CD1c-positive myeloid dendritic cell (primary cell): ENCODE measurements around the gene GNA12.
"Not testable (repeated sequence)": the region's sequence is repeated elsewhere in the genome, so short reads cannot be mapped to it uniquely, and the experiment has no call there.

ENCODE experiments used
- DNase-seq: peaks from one replicate; pipeline ENCODE4 v3.0.0-alpha.2; 2016; ENCODE audit errors: extremely low spot score

Gene GNA12

DNA sequence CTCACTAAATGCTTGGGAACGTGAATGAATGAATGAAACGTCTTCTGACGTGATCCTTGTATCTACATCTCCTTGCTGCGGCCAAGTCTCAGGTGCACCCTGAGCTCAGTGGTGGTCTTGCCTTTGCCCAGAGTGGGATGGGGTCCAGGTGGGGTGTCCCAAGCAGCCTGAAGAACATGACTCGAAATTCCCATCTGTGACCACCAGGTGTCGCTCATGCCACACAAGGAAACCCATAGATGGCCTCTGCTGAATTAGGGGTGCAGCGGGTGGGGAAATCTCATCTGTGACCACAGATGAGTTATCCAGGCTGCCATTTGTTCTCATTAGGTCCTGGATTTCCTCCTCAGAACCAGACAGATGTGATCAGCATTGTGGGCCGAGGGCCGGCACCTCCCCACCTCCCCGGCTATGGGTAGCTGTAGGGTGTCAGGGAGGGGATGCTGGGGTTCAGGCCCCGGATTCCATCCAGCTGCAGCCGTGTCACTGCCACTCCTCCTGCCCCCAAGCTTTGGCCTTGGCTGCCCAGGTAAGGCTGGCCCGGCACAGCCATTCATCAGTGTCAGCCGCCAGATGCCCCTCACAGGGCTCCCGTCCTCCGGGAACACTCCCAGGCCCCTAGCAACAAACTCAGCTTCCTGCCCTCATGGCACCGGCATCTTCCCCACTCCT is 21.0 kb upstream of the GNA12 start:
- DNase-seq = peak; percentile 72

DNA sequence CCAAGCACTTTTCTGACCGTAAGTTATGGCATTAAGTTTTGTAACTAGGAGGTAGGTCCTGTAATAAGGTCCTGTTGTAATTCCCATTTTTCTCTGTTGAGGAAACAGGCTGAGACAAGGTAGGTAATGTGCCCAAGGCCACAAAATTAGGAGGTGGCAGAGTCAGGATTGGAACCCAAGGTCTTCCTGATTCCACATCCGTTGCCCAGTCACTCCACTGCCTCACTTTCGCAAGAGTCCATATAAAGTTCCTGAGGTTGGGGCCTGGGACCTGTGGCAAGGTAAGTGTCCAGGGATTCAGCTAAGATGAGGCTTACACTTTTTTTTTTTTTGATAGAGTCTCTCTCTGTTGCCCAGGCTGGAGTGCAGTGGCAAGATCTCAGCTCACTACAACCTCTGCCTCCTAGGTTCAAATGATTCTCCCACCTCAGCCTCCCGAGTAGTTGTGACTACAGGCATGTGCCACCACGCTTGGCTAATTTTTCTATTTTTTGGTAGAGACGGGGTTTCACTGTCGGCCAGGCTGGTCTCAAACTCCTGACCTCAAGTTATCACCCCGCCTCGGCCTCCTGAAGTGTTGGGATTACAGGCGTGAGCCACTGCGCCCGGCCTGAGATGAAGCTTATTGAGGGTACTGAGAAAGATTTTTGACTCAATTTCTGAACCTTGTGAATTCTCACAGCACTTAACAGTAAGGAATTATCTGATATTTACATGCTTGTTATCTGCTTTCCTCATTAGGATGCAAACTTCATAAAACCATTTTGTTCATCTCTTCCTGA is 20.3 kb upstream of the GNA12 start:
- DNase-seq = no peak

DNA sequence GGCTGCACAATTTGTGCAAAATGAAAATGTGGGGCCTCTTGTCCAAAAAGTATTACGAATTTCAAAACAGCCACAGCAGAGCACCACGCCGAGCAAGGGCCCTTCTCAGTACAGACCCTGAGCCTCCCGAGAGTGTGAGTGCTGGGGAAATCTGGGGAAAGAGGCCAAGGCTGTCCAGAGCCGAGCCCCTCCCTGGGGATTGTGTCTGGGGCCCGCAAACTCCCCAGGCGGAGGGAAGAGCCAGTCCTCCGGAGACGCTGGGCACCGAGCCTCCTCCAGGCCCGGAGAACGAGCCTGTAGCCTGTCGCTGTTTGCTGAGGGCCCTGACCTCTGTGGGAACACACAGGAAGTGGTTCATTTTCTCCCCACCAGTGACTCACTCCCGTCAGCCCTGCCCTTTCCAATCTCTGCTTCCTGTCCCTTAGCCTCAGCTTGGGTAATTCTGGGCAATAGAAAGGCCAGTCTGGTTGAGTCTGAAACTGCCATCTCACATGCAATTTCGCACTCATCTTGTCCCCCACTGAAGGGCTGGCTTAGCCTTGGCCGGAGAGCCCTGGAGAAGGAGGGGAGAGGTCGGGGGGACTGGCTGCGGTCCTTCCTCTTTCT is 19.5 kb upstream of the GNA12 start:
- peak; percentile 92 for DNase-seq

DNA sequence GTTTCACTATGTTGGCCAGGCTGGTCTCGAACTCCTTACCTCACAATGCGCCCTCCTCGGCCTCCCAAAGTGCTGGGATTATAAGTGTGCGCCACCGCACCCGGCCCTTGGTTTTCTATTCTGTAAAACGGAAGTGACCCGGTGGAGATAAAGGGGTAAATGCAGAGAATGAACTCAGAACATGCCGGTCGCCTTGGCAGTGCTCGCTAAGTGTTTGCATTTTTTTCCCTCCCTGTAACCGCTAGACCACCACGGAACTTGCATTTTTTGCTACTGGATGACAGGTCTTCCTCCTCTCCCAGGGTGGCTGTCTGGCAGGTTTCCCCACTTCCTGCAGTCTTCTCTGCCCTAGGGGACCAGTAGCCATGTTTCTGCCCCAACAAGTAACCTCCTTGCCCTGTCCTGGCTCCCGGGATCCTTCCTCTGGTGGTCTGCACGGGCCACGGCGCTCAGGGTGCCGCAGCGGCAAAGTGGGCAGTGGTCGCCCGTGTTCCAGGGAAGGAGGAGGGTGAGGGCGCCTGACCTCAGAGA is 18.8 kb upstream of the GNA12 start:
- peak; percentile 24 for DNase-seq

DNA sequence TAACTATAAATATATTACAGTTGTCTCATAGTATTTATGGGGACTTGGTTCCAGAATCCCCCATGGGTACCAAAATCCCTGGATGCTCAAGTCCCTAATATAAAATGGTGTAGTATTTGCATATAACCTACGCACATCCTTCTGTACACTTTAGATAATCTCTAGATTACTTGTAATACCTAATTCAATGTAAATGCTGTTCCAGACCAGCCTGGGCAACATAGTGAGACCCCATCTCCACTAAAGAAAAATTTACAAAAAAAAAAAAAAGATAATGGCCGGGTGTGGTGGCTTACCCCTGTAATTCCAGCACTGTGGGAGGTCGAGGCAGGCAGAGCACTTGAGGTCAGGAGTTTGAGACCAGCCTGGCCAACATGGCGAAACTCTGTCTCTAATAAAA is 17.4 kb upstream of the GNA12 start:
- DNase-seq = no peak

DNA sequence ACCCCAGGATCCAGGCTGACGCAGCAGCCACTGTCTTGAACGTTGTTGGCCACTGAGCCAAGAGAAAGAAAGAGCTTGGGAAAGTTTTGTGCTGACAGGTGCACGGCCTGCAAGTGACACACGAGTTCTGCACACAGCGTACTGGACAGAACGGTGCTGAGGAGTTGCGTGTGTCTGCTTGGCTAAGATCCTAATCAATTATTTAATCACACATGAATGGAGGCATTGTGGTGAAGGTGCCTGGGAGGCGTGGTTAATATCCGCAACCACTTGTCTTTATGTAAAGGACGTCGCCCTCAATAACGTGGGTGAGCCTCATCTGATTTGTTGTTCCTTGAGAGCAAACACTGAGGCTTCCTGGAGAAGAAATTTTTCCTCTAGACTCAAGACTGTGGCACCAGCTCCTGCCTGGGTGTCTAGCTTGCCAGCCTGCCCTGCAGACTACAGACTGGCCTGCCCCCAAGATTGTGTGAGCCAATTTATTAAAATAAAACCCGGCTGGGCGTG is 16.6 kb upstream of the GNA12 start:
- DNase-seq = no peak

DNA sequence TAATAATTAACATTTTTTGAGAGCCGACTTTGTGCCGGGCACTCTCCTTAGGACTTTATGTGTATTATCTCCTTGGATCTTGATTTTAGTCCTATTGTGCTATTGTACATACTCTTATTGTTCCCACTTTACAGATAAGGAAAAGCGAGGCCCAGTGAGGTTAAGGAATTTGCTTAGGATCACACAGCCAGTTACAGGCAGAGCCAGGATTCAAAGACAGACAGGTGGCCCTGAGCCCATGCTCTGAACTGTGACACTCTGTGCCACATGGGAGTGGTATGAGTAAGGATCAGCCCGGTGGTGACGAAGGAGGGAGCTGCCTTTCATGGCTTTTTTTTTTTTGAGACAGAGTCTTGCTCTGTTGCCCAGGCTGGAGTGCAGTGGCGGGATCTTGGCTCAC is 15.8 kb upstream of the GNA12 start:
- DNase-seq = no peak

DNA sequence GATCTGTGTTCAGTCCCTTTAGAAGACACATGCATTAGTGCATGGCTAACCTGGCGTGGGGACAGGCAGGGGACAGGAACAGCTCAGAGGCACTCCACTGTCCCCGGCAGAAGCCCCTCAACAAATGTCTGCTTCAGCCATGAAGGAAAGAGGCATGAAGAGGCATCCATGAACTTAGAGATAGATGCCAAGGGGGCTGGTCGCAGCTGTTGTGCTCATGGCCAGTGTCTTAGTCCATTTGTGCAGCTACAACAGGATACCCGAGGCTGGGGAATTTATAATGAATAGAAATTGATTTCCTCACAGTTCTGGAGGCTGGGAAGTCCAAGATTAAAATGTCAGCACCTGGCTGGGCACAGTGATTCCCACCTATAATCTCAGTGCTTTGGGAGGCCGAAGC is 14.5 kb upstream of the GNA12 start:
- DNase-seq = no peak

DNA sequence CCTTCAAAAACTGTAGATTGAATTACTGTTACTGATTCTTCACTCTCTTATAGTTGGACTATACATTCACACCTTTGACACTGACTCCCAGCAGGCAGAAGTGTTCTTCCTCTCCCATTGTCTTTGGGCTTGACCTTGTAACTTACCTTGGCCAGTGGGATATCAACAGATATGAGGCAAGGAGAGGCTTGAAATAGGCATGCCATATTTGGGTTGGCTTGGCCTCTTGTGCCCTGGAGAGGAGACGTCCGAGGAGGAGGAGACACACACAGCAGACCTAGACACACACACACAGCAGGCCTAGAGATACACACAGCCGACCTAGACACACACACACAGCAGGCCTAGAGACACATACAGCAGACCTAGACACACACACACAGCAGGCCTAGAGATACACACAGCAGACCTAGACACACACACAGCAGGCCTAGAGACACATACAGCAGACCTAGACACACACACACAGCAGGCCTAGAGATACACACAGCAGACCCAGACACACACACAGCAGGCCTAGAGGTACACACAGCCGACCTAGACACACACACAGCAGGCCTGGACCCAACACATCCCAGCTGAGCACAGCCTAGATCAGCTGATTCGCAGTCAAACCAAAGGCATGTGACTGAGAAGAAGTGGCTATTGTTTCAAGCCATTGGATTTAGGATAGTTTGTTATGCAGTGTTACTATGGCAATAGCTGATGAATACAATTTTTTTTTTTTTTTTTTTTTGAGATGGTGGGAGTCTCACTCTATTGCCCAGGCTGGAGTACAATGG is 12.5 kb upstream of the GNA12 start:
- DNase-seq = no peak

DNA sequence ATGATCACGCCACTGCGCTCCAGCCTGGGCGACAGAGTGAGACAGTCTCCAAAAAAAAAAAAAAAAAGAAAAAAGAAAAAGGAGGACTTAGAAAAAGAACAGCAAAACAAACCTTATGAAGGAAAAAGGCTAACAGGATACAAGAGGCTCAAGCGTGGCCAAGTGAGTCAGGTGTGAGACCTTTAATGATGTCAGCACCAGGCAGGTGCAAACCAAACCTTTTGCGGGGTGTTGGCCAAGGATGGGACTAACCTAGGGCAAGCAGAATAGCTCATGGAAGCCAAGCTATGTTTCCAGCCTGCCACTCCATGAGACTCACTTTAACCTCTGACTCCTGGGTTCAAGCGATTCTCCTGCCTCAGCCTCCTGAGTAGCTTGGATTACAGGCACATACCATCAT is 11.3 kb upstream of the GNA12 start:
- DNase-seq = no peak

DNA sequence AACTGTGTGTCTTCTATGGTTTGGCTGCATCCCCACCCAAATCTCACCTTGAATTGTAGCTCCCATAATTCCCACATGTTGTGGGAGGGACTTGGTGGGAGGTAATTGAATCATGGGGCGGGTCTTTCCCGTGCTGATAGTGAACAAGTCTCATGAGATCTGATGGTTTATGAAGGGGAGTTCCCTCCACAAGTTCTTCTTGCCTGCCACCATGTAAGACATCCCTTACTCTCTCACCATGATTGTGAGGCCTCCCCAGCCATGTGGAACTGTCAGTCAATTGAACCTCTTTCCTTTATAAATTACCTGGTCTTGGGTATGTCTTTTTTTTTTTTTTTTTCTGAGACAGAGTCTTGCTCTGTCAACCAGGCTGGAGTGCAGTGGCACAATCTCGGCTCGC is 9.4 kb upstream of the GNA12 start:
- DNase-seq = not testable (repeated sequence)

DNA sequence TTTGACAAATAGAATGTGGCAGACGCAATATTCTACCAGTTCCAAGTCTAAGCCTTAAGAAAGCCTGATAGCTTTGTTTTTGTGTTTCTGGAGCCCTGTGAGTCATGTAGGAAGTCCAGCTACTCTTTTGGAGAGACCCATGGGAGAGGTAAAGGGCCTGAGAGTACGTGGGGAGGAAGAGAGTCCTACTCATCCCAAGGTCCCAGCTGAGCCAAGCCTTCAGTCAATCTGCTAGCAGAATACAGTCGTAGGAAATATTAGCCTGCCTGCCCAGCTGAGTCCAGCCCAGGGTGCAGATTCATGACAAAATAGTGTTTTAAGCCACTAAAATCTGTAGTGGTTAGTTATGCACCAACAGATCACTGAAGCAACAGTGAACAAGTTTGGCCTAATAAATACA is 9.0 kb upstream of the GNA12 start:
- DNase-seq = no peak

DNA sequence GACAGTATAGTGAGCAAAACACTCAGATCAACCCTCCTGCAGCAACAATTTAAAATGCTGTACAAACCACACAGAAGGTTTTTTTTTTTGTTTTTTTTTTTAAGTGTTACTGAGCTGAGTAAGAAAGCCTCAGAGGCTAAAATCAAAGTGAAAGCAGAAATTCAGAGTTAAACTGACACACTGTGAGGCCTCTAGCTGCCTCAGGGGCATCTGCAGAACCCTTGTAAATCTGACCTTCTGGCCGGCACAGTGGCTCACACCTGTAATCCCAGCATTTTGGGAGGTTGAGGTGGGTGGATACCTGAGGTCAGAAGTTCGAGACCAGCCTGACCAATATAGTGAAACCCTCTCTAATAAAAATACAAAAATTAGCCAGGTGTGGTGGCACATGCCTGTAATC is 7.4 kb upstream of the GNA12 start:
- DNase-seq = no peak

DNA sequence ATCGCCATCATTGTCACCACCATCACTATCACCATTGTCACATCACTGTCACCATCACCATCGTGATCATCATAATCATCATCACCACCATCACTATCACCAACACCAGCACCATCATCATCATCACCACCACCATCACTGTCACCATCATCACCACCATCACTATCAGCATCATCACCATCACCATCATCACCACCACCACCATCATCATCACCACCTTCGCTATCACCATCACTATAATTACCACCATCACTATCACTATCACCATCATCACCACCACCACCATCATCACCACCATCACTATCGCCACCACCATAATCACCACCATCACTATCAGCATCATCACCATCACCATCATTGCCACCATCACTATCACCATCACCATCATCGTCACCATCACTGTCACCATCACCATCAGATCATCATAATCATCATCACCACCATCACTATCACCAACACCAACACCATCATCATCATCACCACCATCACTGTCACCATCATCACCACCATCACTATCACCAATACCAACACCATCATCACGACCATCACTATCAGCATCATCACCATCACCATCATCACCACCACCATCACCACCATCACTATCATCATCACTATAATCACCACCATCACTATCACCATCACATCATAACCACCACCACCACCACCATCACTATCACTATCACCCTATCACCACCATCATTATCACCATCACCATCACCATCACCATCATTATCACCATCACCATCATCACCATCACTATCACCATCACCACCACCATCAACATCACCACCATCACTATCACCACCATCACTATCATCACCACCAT is 6.0 kb upstream of the GNA12 start:
- DNase-seq = no peak

DNA sequence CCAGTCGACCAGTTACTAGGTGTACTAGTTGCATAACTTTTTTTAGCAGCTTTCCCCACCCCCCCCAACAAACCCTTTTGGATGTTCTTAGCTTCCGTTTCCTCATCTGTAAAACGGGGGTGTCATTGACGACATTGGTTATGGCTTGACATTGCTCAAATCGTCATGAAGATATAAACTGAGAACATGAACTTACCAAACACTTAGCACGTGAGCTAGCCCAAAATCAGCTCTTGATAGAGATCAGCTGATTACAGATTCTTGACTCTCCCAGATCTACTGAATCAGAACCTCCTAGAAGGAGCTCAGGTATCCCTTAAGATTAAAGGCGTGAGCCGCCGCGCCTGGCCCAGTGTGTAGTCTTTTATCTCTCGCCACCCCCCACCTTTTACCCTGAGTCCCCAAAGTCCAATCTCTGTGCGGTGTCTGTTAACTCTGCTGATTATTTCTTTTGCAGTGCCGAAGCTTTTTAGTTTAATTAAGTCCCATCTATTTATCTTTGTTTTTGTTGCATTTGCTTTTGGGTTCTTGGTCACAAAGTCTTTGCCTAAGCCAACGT is 1.0 kb upstream of the GNA12 start:
- peak; percentile 45 for DNase-seq

DNA sequence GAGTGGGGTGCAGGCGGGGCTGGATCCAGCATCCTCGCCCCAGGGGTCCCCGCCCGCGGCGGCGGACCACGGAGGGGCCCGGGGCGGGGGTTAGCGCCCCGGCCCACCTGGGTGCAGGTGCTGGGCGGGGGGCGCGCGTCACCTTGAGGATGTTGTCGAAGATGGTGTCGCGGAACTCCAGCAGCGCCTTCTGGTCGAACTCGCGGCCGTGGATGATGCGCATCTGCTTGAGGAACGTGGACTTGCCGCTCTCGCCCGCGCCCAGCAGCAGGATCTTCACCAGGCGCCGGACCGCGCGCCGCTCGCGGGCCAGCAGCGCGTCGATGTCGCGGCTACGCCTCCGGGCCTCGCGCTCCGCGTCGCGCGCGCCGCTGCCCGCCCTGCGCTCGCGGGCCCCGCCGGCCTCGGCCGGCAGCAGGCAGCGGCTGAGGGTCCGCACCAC is 376 bp downstream of the GNA12 start:
- DNase-seq = peak; percentile 67

DNA sequence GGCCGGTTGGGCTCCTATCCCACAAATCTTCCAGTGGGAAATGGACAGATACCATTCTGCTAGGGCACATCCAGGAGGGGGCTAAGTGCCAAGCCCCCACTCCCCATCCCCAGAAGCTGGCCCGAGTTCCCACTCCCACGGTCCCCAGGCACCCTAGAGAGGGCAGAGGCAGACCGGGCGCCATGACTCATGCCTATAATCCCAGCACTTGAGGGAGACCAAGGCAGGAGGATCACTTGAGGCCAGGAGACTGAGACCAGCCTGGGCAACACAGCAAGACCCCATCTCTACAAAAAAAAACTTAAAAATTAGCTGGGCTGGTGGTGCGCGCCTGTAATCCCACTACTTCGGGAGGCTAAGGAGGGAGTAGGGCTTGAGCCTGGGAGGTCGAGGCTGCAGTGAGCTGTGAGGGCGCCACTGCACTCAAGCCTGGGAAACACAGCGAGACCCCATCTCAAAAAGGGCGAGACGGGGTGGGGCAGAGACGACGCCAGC is 870 bp downstream of the GNA12 start:
- DNase-seq = no peak

DNA sequence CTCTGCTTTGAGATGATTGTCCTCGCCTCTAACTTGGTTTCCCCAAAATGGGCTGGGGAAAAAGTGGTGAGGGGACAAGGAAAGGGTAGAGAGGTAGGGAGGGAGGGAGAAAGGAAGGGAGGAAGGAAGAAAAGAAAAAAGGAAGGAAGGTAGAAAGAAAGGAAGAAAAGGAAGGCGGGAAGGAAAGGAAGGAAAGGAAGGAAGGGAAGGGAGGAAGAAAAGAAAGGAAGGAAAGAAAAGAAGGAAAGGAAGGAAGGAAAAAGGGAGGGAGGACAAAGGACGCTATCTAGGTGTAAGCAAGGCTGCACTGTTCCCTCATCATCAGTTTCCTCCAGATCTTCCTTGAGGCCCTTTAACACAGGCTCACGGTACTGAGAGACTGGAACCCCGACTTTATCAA is 2.2 kb downstream of the GNA12 start:
- DNase-seq = no peak

DNA sequence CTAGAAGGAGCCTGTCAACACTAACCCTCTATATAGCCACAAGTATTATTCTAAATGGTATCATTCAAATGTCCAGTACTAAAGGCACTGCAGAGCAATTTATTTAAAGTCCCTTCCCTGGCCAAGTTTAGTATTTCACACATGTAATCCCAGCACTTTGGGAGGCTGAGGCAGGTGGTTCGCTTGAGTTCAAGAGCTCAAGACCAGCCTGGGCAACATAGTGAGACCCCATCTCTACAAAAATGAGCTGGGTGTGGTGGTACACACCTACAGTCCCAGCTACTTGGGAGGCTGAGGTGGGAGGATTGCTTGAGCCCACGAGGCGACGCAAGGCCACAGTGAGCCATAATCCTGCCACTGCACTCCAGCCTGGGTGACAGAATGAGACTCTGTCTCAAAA is 3.6 kb downstream of the GNA12 start:
- DNase-seq = no peak

DNA sequence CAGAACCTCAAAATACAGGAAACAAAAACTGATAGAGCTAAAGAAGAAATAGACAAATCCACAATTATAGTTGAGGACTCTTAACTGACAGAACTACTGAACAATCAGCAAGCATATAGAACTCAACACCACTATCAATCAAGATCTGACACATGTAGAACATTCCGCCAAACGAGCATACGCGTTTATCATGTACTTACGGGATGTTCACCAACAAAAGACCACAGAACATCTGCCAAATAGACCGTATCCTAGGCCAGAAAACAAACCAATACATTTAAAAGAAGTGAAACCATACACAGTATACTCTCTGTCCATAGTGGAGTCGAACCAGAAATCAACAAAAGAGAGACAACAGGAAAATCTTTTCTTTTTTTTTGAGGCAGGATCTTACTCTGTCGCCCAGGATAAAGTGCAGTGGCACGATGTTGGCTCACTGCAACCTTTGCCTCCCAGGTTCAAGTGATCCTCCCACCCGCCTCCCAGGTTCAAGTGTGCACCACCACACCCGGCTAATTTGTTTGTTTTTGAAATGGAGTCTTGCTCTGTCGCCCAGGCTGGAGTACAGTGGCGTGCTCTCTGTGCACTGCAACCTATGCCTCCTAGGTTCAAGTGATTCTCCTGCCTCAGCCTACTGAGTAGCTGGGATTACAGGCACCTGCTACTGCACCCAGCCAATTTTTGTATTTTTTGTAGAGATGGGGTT is 5.1 kb downstream of the GNA12 start:
- DNase-seq = no peak
